ENCODE measurements around the gene PCDH9.

DNA sequence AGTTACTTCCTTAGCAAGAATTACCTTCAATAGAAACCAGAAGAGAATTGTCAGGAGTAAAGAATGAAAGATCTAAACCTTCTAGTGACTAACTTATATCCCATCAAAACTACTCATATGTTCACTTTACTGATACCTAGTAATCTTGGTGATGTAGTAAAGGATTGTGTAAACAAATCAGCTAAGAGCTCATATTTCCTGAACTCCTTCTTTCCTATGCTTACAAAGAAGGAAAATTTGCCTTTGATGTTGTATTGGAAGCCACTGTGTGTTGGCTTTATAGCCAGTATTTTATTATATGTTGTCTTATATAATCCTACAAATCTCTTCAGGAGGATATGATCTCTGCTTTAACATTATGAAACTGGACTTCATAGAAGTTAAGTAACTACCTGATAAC is 671.0 kb downstream of the PCDH9 start:
- TF ChIP-seq E2F4 (IDR thresholded peaks at IDR 0.05; ENCODE audit: low read depth, low read length) (no peak), JUND (IDR thresholded peaks at IDR 0.05; ENCODE audit: low read depth, low read length) (no peak), SMC3 (IDR thresholded peaks at IDR 0.05; ENCODE audit: borderline replicate concordance, low read length) (no peak)
- TF ChIP-seq, protein P1, sequence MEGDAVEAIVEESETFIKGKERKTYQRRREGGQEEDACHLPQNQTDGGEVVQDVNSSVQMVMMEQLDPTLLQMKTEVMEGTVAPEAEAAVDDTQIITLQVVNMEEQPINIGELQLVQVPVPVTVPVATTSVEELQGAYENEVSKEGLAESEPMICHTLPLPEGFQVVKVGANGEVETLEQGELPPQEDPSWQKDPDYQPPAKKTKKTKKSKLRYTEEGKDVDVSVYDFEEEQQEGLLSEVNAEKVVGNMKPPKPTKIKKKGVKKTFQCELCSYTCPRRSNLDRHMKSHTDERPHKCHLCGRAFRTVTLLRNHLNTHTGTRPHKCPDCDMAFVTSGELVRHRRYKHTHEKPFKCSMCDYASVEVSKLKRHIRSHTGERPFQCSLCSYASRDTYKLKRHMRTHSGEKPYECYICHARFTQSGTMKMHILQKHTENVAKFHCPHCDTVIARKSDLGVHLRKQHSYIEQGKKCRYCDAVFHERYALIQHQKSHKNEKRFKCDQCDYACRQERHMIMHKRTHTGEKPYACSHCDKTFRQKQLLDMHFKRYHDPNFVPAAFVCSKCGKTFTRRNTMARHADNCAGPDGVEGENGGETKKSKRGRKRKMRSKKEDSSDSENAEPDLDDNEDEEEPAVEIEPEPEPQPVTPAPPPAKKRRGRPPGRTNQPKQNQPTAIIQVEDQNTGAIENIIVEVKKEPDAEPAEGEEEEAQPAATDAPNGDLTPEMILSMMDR (IDR thresholded peaks at IDR 0.05 in 2 of 3, conservative IDR thresholded peaks at IDR 0.05 in 1 of 3; ENCODE audit: control insufficient read depth in 2 of 3, extremely low read depth in 1 of 3, insufficient read depth in 1 of 3, low read depth in 3 of 3, low read length in 3 of 3): no peak
